ENCODE data around the gene PGA5.
"Not testable (repeated sequence)": the region's sequence is repeated elsewhere in the genome, so short reads cannot be mapped to it uniquely, and the experiment has no call there.

Gene PGA5

DNA sequence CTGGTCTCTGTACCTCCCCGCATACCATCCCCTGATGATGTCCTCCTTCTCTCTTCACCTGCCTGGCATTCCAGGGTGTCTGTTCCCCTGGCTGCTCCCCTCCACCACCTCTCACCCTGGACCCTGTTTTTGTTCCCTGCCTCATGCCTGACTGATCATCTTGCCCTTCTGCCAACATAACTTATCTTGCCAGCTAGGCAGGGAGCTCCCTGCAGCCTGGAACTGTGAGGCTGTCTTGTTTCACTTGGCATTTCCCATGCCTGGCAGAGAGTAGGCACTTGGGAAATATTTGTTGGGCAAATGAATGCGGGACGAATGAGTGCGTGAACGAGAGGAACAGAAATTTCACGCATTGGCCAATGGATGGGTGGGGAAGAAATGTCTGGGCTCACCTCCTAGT, 11.5 kb upstream of the PGA5 start:
- DNase-seq = not testable (repeated sequence)

- DNase-seq = not testable (repeated sequence)
Measured at GRCh38 chr11:61231033-61231432, 9.9 kb upstream of the PGA5 start.

DNA sequence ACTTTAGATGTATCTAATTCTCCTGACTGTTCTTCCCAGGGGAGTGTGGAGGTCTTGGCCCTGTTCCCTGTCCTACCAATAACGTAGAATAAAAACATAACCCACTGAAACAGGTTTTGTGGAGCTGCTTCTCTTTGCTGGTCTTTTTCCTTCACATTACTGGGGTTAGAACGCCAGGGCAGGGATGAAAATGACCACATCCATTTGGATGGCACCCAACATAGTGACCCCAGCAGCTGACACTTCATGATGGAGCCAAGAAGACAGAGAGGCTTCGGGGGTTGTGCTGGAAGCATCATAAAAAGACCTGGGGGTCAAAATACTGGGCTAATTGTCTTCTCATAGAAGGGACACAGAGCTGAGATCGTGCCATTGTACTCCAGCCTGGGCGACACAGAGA, 9.4 kb upstream of the PGA5 start:
- DNase-seq = not testable (repeated sequence)

- not testable (repeated sequence) for DNase-seq
Measured at GRCh38 chr11:61232548-61233145, 8.3 kb upstream of the PGA5 start.

GRCh38 chr11:61237130-61237529, 3.8 kb upstream of the PGA5 start:
- DNase-seq = not testable (repeated sequence)

GRCh38 chr11:61240288-61240687, 687 bp upstream of the PGA5 start:
- not testable (repeated sequence) for DNase-seq

DNA sequence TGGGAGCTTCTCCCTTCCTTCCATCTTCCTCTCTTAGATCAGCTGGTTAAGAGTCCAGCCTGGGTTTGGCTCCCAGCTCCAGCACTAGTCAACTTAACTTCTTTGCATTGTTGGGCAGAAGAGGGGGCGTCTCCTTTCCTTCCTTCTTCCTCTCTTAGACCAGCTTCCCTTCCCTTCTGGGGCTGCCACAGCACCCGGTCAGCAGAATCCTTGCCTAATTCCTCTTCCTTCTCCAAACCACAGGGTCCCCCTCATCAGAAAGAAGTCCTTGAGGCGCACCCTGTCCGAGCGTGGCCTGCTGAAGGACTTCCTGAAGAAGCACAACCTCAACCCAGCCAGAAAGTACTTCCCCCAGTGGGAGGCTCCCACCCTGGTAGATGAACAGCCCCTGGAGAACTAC, 551 bp downstream of the PGA5 start:
- DNase-seq = not testable (repeated sequence)

DNA sequence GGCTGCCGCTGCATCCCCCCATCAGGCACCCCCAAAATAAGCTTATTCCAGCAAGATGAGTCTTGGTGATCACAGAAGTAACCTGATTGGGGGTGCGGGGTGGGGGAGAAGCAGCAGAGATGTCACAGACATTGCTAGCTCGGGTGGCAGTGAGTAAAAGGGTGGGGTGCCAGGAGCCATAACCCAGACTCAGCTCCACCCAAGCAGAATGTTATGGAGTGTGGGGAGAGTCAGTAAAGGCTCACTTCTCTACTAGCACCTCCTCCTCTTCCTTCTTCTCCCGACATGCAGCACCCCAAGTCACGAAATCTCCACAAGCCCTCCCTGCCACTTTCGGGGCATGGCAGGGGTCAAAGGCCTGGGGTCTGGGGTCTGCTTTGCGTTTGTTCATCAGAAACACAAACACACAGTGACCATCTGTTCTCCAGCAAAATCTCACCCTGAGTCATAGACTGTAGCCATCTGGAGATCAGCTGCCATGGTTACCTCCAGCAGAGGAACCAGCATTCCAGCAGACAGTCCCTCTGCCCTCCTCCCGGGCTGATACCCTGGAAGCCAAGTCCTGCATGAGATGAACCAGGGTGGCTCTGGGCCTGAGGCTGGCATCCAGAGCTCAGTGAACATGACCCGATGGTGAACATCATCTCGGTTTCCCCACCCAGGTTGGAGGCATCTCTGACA, 4.4 kb downstream of the PGA5 start:
- DNase-seq = not testable (repeated sequence)

DNA sequence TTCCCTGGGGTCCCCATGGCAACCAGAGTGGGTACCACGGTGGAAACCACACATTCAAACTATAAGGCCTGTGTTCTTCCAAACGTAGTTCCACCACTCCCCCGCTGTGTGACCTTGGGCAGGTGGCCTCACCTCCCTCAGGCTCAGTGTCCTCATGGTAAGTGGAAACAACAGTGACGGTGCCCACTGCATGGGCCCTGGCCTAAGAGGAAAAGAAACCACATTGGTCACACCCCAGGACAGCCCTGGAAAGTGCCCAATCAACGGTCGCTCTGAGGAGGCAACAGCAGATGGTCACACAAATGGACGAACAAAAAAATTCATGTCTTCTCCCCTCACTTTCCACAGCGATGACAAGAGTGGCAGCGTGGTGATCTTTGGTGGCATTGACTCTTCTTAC, 7.1 kb downstream of the PGA5 start:
- not testable (repeated sequence) for DNase-seq

- not testable (repeated sequence) for DNase-seq
Measured at GRCh38 chr11:61249201-61249600, 8.2 kb downstream of the PGA5 start.

DNA sequence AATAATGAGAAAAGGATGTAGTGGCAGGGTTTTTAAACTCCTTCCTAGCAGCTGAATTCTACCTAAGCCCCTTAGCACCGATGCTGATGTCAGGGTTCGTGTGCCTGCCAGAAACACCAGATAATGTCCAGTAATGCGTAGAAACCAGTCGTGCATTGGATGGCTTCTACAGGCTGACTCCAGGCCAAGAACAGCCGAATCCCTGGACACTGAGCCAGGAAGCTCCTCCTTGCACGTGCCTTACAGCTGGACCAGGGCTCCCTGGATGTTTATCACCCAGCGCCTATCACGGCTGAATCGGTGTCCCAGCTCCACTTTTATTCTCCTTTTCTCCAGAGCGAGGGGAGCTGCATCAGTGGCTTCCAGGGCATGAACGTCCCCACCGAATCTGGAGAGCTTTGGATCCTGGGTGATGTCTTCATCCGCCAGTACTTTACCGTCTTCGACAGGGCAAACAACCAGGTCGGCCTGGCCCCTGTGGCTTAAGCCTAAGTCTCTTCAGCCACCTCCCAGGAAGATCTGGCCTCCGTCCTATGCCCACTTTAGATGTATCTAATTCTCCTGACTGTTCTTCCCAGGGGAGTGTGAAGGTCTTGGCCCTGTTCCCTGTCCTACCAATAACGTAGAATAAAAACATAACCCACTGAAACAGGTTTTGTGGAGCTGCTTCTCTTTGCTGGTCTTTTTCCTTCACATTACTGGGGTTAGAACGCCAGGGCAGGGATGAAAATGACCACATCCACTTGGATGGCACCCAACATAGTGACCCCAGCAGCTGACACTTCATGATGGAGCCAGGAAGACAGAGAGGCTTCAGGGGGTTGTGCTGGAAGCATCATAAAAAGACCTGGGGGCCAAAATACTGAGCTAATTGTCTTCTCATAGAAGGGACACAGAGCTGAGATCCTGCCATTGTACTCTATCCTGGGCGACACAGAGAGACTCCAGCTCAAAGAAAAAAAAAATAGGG, 10.1 kb downstream of the PGA5 start:
- DNase-seq = not testable (repeated sequence)

DNA sequence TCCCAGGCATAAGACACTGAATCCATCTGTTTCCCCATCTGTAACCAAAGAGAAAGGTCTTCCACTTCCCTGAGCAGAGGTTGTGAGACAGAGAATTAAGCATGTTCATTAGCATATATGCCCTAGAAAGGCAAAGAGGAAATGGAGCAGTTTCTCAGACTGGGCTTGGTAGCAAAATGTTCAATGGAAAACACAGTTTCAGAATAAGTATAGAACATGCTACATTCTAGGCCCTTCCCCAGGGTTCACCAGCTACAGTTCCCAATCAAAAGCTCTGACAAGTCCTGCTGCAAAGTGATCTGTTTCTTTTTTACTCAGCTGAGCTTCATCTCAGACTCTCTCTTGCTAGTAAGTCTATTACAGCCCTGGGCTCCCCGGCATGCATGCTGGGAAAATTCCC, 11.4 kb downstream of the PGA5 start:
- DNase-seq = not testable (repeated sequence)

- peak; percentile 79 to 82 for DNase-seq
Measured at GRCh38 chr11:61254403-61255025, 13.5 kb downstream of the PGA5 start.

- DNase-seq = no peak
Measured at GRCh38 chr11:61256710-61257482, 15.9 kb downstream of the PGA5 start.

DNA sequence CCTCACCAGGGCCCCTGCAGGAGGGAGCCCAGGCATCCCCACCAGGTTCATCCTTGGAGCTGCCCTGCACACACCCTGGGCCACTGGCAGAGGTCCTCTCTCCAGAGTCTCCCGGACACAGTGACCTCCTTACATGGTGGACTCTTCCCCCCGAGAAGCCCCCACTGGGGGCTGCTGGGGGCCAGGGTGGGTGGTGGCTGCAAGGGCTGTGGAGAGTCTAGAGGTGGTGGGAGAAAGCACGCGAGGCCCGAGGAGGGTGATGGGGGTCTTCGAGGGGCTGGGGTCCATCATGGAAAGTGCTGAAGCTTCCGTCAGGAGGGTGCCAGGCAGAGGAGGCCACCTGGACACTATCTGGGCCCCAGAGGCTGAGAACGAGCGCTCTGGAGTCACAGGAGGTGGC, 17.6 kb downstream of the PGA5 start:
- DNase-seq = no peak

- DNase-seq = no peak
Measured at GRCh38 chr11:61259363-61259762, 18.4 kb downstream of the PGA5 start.

DNA sequence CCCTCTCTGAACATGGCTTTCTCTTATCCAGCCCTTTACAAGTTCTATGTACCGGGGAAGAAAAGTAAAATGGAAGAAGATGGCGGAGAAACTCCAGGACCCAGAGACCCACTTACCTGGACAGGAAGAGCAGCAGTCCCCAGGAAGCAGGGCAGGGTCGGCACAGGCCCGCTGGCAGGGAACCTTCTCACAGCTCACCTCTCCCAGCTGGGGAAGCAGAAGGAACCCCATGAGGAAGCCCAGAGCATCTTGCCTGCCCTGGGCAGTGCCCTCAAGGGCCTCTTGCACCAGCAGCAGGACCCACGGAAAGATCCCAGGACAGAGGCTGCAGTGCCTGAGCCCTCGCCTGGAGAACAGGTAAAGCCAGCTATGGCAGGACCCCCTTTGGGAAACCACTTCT, 23.4 kb downstream of the PGA5 start:
- no peak for DNase-seq

GRCh38 chr11:61264795-61265194, 23.8 kb downstream of the PGA5 start:
- DNase-seq = no peak

GRCh38 chr11:61265357-61265756, 24.4 kb downstream of the PGA5 start:
- no peak for DNase-seq

DNA sequence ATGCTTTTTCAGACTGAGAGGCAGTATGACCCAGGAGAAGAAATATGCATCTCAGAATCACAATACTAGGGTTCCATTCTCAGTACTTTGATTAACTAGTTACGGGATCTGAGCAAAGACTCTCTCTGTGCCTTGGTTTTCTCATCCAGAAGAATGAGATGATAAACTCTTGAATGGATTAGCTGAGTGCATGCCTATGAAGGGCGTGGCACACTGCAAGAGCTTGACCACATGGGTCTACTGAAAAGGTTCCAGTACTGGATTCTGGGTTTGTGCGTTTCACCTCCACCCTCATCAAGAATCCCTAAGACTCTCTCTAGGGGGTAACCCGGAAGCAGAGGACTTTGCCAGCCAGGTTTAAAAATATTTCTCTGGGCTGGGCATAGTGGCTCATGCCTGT, 25.6 kb downstream of the PGA5 start:
- DNase-seq = no peak

GRCh38 chr11:61267437-61267841, 26.5 kb downstream of the PGA5 start:
- DNase-seq = no peak

GRCh38 chr11:61268588-61269250, 27.7 kb downstream of the PGA5 start:
- no peak for DNase-seq
